WTC11 (cell line): ENCODE data around the gene SEPTIN14. TPM values are rescaled to one million over a fixed set of nuclear protein-coding genes. Genes with fewer than 3 reads are reported as not detected.

Experiments used
- ATAC-seq: fragments of 200-7000 bp; cut with Tn5 transposase; 2 replicates; pipeline ENCODE4 v1.10.0; 2021; ENCODE audit warnings: mild to moderate bottlenecking, moderate library complexity
- CTCF ChIA-PET: fragments of 300-600 bp; sonication (Branson Sonifier 250); formaldehyde crosslinking; loops from one replicate; lab custom pipeline; 2021; ENCODE audit warnings: antibody characterized with exemption; lab: Charles Lee
- POLR2A ChIA-PET: fragments of 350-600 bp; sonication (Branson Sonifier 250); formaldehyde crosslinking; loops from one replicate; lab custom pipeline; 2021; ENCODE audit warnings: antibody characterized with exemption; lab: Charles Lee
- DNase-seq: peaks from one replicate; pipeline ENCODE4 v3.0.0; 2021; ENCODE audit warnings: low spot score
- H3K27ac Mint-ChIP-seq: 2 replicates; pipeline ENCODE4 v1.8.0; 2021; ENCODE audit warnings: mixed read lengths
- H3K27me3 Mint-ChIP-seq: 2 replicates; pipeline ENCODE4 v1.8.0; 2021; ENCODE audit warnings: low read depth, mild to moderate bottlenecking, moderate library complexity, mixed read lengths
- H3K36me3 Mint-ChIP-seq: 2 replicates; pipeline ENCODE4 v1.8.0; 2021; ENCODE audit warnings: mixed read lengths
- H3K4me1 Mint-ChIP-seq: 2 replicates; pipeline ENCODE4 v1.8.0; 2022; ENCODE audit warnings: mixed read lengths
- H3K4me3 Mint-ChIP-seq: 2 replicates; pipeline ENCODE4 v1.8.0; 2021; ENCODE audit warnings: mild to moderate bottlenecking, moderate library complexity, mixed read lengths
- H3K9me3 Mint-ChIP-seq: 2 replicates; pipeline ENCODE4 v1.8.0; 2021; ENCODE audit warnings: mixed read lengths
- AR ChIP-seq: fragments of 250-450 bp; sonication (Bioruptor Pico); IDR thresholded peaks from 2 replicates; pipeline ENCODE4 v1.9.0; 2021; ENCODE audit warnings: mild to moderate bottlenecking
- ATF2 ChIP-seq: sonication (generic); formaldehyde crosslinking; IDR thresholded peaks from 2 replicates; pipeline ENCODE4 v1.8.1; 2022; ENCODE audit warnings: low read depth, missing genetic modification reagents, borderline replicate concordance
- ETV6 ChIP-seq: sonication (generic); formaldehyde crosslinking; IDR thresholded peaks from 2 replicates; pipeline ENCODE4 v1.8.1; 2022; ENCODE audit warnings: mild to moderate bottlenecking, missing genetic modification reagents
- FOXJ3 ChIP-seq: sonication (generic); formaldehyde crosslinking; IDR thresholded peaks from 2 replicates; pipeline ENCODE4 v1.9.0; 2021; ENCODE audit warnings: missing genetic modification reagents, mild to moderate bottlenecking, borderline replicate concordance
- GABPB1 ChIP-seq: sonication (generic); formaldehyde crosslinking; IDR thresholded peaks from 2 replicates; pipeline ENCODE4 v1.8.1; 2023; ENCODE audit warnings: mild to moderate bottlenecking, missing genetic modification reagents
- KAT7 ChIP-seq: sonication (generic); formaldehyde crosslinking; IDR thresholded peaks from 2 replicates; pipeline ENCODE4 v1.8.1; 2023; ENCODE audit warnings: missing genetic modification reagents, mild to moderate bottlenecking, borderline replicate concordance
- NFATC4 ChIP-seq: fragments of 250-450 bp; sonication (Bioruptor Pico); IDR thresholded peaks from 2 replicates; pipeline ENCODE4 v1.9.0; 2021; ENCODE audit warnings: mild to moderate bottlenecking
- NR1H2 ChIP-seq: sonication (generic); formaldehyde crosslinking; IDR thresholded peaks from 2 replicates; pipeline ENCODE4 v1.9.0; 2021; ENCODE audit warnings: mild to moderate bottlenecking, moderate library complexity, missing genetic modification reagents
- SMAD4 ChIP-seq: sonication (generic); formaldehyde crosslinking; IDR thresholded peaks from 2 replicates; pipeline ENCODE4 v1.8.0; 2022; ENCODE audit warnings: mild to moderate bottlenecking, missing genetic modification reagents
- TEAD1 ChIP-seq: sonication (generic); formaldehyde crosslinking; IDR thresholded peaks from 2 replicates; pipeline ENCODE4 v1.8.0; 2022; ENCODE audit warnings: mild to moderate bottlenecking, missing genetic modification reagents
- ZNF219 ChIP-seq: sonication (generic); formaldehyde crosslinking; IDR thresholded peaks from 2 replicates; pipeline ENCODE4 v1.8.0; 2023; ENCODE audit warnings: missing genetic modification reagents, mild to moderate bottlenecking, borderline replicate concordance
- ZNF232 ChIP-seq: sonication (generic); formaldehyde crosslinking; IDR thresholded peaks from 2 replicates; pipeline ENCODE4 v1.8.0; 2022; ENCODE audit warnings: mild to moderate bottlenecking, missing genetic modification reagents
- ZNF396 ChIP-seq: fragments of 250-450 bp; sonication (Bioruptor Pico); IDR thresholded peaks from 2 replicates; pipeline ENCODE4 v1.8.0; 2021; ENCODE audit warnings: mild to moderate bottlenecking, moderate library complexity, borderline replicate concordance
- ZNF532 ChIP-seq: fragments of 250-450 bp; sonication (Bioruptor Pico); IDR thresholded peaks from 2 replicates; pipeline ENCODE4 v1.9.0; 2021; ENCODE audit warnings: mild to moderate bottlenecking, borderline replicate concordance
- total RNA-seq: library from RNA; stranded (reverse); gene quantifications from 3 replicates; pipeline ENCODE4 v1.2.3, GENCODE V29; 2021
- TF ChIP-seq, protein P1 (sequence below): sonication (generic); formaldehyde crosslinking; conservative IDR thresholded peaks from 2 replicates; pipeline ENCODE4 v1.8.1; 2022; ENCODE audit warnings: mild to moderate bottlenecking, missing genetic modification reagents
- TF ChIP-seq, protein P2 (sequence below): sonication (generic); formaldehyde crosslinking; IDR thresholded peaks from 2 replicates; pipeline ENCODE4 v1.8.0; 2022; ENCODE audit warnings: missing genetic modification reagents
- TF ChIP-seq, protein P3 (sequence below): fragments of 250-450 bp; sonication (Bioruptor Pico); IDR thresholded peaks from 2 replicates; pipeline ENCODE4 v1.8.0; 2021; ENCODE audit warnings: mild to moderate bottlenecking
- TF ChIP-seq, protein P4 (sequence below): sonication (generic); formaldehyde crosslinking; IDR thresholded peaks from 2 replicates; pipeline ENCODE4 v1.8.1; 2023; ENCODE audit warnings: mild to moderate bottlenecking, missing genetic modification reagents

Gene SEPTIN14
- total RNA-seq, 1 experiment from 2014 or later, result 0.09 TPM

- no peak for TF ChIP-seq SMAD4 (CRISPR knock-in tag)
- TF ChIP-seq, protein P1, sequence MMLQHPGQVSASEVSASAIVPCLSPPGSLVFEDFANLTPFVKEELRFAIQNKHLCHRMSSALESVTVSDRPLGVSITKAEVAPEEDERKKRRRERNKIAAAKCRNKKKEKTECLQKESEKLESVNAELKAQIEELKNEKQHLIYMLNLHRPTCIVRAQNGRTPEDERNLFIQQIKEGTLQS (CRISPR knock-in tag), result no peak
- TF ChIP-seq, all 79 proteins: peak for 0
Measured at GRCh38 chr7:55778631-55779030, 83.9 kb downstream of the SEPTIN14 start (continued).

- H3K4me3 Mint-ChIP-seq, result no peak overlapping the region
- CTCF ChIA-PET, result no interaction called here
- TF ChIP-seq ZNF219 (CRISPR knock-in tag), result no peak
- no peak for TF ChIP-seq NFATC4 (CRISPR knock-in tag)
- TF ChIP-seq NR1H2 (CRISPR knock-in tag), result no peak
- TF ChIP-seq, protein P2, sequence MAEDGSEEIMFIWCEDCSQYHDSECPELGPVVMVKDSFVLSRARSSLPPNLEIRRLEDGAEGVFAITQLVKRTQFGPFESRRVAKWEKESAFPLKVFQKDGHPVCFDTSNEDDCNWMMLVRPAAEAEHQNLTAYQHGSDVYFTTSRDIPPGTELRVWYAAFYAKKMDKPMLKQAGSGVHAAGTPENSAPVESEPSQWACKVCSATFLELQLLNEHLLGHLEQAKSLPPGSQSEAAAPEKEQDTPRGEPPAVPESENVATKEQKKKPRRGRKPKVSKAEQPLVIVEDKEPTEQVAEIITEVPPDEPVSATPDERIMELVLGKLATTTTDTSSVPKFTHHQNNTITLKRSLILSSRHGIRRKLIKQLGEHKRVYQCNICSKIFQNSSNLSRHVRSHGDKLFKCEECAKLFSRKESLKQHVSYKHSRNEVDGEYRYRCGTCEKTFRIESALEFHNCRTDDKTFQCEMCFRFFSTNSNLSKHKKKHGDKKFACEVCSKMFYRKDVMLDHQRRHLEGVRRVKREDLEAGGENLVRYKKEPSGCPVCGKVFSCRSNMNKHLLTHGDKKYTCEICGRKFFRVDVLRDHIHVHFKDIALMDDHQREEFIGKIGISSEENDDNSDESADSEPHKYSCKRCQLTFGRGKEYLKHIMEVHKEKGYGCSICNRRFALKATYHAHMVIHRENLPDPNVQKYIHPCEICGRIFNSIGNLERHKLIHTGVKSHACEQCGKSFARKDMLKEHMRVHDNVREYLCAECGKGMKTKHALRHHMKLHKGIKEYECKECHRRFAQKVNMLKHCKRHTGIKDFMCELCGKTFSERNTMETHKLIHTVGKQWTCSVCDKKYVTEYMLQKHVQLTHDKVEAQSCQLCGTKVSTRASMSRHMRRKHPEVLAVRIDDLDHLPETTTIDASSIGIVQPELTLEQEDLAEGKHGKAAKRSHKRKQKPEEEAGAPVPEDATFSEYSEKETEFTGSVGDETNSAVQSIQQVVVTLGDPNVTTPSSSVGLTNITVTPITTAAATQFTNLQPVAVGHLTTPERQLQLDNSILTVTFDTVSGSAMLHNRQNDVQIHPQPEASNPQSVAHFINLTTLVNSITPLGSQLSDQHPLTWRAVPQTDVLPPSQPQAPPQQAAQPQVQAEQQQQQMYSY (CRISPR knock-in tag), result no peak
- TF ChIP-seq, protein P3, sequence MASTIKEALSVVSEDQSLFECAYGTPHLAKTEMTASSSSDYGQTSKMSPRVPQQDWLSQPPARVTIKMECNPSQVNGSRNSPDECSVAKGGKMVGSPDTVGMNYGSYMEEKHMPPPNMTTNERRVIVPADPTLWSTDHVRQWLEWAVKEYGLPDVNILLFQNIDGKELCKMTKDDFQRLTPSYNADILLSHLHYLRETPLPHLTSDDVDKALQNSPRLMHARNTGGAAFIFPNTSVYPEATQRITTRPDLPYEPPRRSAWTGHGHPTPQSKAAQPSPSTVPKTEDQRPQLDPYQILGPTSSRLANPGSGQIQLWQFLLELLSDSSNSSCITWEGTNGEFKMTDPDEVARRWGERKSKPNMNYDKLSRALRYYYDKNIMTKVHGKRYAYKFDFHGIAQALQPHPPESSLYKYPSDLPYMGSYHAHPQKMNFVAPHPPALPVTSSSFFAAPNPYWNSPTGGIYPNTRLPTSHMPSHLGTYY (CRISPR knock-in tag), result no peak
- TF ChIP-seq GABPB1 (CRISPR knock-in tag), result no peak
- TF ChIP-seq KAT7 (CRISPR knock-in tag), result no peak
- TF ChIP-seq ATF2 (CRISPR knock-in tag), result no peak
- TF ChIP-seq ZNF232 (CRISPR knock-in tag), result no peak
- no peak for TF ChIP-seq TEAD1
- TF ChIP-seq ZNF532 (CRISPR knock-in tag), result no peak
- TF ChIP-seq, protein P4, sequence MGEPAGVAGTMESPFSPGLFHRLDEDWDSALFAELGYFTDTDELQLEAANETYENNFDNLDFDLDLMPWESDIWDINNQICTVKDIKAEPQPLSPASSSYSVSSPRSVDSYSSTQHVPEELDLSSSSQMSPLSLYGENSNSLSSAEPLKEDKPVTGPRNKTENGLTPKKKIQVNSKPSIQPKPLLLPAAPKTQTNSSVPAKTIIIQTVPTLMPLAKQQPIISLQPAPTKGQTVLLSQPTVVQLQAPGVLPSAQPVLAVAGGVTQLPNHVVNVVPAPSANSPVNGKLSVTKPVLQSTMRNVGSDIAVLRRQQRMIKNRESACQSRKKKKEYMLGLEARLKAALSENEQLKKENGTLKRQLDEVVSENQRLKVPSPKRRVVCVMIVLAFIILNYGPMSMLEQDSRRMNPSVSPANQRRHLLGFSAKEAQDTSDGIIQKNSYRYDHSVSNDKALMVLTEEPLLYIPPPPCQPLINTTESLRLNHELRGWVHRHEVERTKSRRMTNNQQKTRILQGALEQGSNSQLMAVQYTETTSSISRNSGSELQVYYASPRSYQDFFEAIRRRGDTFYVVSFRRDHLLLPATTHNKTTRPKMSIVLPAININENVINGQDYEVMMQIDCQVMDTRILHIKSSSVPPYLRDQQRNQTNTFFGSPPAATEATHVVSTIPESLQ (CRISPR knock-in tag), result no peak
- TF ChIP-seq FOXJ3, result no peak
- no peak for TF ChIP-seq AR (CRISPR knock-in tag)
- TF ChIP-seq ETV6 (CRISPR knock-in tag), result no peak
- no peak for TF ChIP-seq ZNF396 (CRISPR knock-in tag)
- H3K9me3 Mint-ChIP-seq, result peaks cover 50% of the 10 kb centered on the region
- DNase-seq, result no peak
- H3K36me3 Mint-ChIP-seq, result peaks cover 40% of the 10 kb centered on the region
- H3K27me3 Mint-ChIP-seq, result peaks cover 23% of the 10 kb centered on the region; the same call in 1 of the 2 replicates
- H3K27ac Mint-ChIP-seq, result no peak overlapping the region
- POLR2A ChIA-PET, result no interaction called here
- ATAC-seq, result no peak
- no peaks in the 10 kb centered on the region for H3K4me1 Mint-ChIP-seq
Measured at GRCh38 chr7:55776196-55776595, 86.4 kb downstream of the SEPTIN14 start.
